Measurements from ENCODE around the gene ARAP3. TPM values are rescaled to one million over a fixed set of nuclear protein-coding genes. Genes with fewer than 3 reads are reported as not detected.
A peak's percentile ranks its signal among the peaks of the same experiment; 100 is the strongest.

Gene ARAP3
- total and polyA plus RNA-seq, 9 of the 15 experiments (the other 6 are each of a cell fraction or from before 2014, with no cell fraction given): 0.83 to 25.7 (median 6.4) TPM

DNA sequence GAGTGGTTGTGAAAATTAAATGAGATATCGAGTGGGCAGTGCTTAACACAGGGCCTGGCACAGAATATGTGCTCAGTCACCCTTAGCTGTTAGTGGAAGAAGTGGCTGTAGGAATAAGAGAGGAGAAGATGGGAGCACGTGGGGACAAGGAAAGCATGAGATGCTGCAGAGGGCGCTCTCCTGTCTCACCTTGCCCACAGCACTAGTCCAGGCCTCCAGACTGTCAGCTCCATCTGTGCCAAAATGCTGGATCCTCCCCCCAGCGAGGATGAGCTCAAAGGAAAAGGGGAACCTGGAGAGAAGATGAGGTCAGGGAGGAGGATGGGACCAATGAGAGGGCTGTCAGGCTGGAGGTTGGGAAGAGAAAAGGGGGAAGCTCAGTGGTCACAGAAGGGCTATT lies 12.5 kb downstream of the ARAP3 start (continued):
- TF ChIP-seq, protein P1, sequence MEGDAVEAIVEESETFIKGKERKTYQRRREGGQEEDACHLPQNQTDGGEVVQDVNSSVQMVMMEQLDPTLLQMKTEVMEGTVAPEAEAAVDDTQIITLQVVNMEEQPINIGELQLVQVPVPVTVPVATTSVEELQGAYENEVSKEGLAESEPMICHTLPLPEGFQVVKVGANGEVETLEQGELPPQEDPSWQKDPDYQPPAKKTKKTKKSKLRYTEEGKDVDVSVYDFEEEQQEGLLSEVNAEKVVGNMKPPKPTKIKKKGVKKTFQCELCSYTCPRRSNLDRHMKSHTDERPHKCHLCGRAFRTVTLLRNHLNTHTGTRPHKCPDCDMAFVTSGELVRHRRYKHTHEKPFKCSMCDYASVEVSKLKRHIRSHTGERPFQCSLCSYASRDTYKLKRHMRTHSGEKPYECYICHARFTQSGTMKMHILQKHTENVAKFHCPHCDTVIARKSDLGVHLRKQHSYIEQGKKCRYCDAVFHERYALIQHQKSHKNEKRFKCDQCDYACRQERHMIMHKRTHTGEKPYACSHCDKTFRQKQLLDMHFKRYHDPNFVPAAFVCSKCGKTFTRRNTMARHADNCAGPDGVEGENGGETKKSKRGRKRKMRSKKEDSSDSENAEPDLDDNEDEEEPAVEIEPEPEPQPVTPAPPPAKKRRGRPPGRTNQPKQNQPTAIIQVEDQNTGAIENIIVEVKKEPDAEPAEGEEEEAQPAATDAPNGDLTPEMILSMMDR (IDR thresholded peaks at IDR 0.05 in 2 of 3, conservative IDR thresholded peaks at IDR 0.05 in 1 of 3; ENCODE audit: insufficient read depth in 2 of 3, low read depth in 1 of 3, low read length in 3 of 3): peak; percentile 44 to 60 (median 52); a peak in 4 of 6 replicates
- TF ChIP-seq ZNF586 (CRISPR knock-in tag; conservative IDR thresholded peaks at IDR 0.05) (no peak), ZNF668 (CRISPR knock-in tag; IDR thresholded peaks at IDR 0.05) (no peak), RCOR1 (IDR thresholded peaks at IDR 0.05; ENCODE audit: borderline replicate concordance in 1 of 2, low read depth in 2 of 2, low read length in 2 of 2) (peak; percentile 36 to 77; a peak in 2 of 4 replicates), BHLHE40 (IDR thresholded peaks at IDR 0.05; ENCODE audit: low read length) (peak; percentile 69), SRSF9 (IDR thresholded peaks at IDR 0.05; ENCODE audit: borderline replicate concordance, low read depth, low read length) (no peak), L3MBTL2 (IDR thresholded peaks at IDR 0.05) (peak; percentile 80), RAD51 (IDR thresholded peaks at IDR 0.05; ENCODE audit: borderline replicate concordance, low read depth) (peak; percentile 11; the same call in 1 of the 2 replicates), EHMT2 (IDR thresholded peaks at IDR 0.05) (0 out of 2 replicates have a peak, but pooled peaks have one; percentile 14), TEAD4 (IDR thresholded peaks at IDR 0.05; ENCODE audit: low read length) (0 out of 2 replicates have a peak, but pooled peaks have one; percentile 15), TEAD4 (CRISPR knock-in tag; IDR thresholded peaks at IDR 0.05; ENCODE audit: borderline replicate concordance) (no peak)
- TF ChIP-seq, protein P2, sequence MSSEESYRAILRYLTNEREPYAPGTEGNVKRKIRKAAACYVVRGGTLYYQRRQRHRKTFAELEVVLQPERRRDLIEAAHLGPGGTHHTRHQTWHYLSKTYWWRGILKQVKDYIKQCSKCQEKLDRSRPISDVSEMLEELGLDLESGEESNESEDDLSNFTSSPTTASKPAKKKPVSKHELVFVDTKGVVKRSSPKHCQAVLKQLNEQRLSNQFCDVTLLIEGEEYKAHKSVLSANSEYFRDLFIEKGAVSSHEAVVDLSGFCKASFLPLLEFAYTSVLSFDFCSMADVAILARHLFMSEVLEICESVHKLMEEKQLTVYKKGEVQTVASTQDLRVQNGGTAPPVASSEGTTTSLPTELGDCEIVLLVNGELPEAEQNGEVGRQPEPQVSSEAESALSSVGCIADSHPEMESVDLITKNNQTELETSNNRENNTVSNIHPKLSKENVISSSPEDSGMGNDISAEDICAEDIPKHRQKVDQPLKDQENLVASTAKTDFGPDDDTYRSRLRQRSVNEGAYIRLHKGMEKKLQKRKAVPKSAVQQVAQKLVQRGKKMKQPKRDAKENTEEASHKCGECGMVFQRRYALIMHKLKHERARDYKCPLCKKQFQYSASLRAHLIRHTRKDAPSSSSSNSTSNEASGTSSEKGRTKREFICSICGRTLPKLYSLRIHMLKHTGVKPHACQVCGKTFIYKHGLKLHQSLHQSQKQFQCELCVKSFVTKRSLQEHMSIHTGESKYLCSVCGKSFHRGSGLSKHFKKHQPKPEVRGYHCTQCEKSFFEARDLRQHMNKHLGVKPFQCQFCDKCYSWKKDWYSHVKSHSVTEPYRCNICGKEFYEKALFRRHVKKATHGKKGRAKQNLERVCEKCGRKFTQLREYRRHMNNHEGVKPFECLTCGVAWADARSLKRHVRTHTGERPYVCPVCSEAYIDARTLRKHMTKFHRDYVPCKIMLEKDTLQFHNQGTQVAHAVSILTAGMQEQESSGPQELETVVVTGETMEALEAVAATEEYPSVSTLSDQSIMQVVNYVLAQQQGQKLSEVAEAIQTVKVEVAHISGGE (CRISPR knock-in tag; IDR thresholded peaks at IDR 0.05): no peak
- TF ChIP-seq, protein P3, sequence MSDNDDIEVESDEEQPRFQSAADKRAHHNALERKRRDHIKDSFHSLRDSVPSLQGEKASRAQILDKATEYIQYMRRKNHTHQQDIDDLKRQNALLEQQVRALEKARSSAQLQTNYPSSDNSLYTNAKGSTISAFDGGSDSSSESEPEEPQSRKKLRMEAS (CRISPR knock-in tag; IDR thresholded peaks at IDR 0.05): peak; percentile 85

All from K562 (cell line).